T-helper 2 cell treated with Interferon-gamma antibody and Interleukin-4, amounts not matched to agents 5 μg/mL and 100 μg/mL, for 36 hours (primary cell): ENCODE measurements around the gene NETO2.

Experiments
- DNase-seq: peaks from one replicate; pipeline ENCODE4 v3.0.0; 2021; ENCODE audit warnings: low spot score
- H3K27ac Mint-ChIP-seq: one replicate; pipeline ENCODE4 v1.8.0; 2021; ENCODE audit warnings: mild to moderate bottlenecking, mixed read lengths
- H3K27me3 Mint-ChIP-seq: one replicate; pipeline ENCODE4 v1.8.0; 2021; ENCODE audit warnings: low read depth, mixed read lengths
- H3K36me3 Mint-ChIP-seq: one replicate; pipeline ENCODE4 v1.8.0; 2021; ENCODE audit warnings: low read depth, mixed read lengths
- H3K4me1 Mint-ChIP-seq: one replicate; pipeline ENCODE4 v1.8.0; 2021; ENCODE audit warnings: low read depth, mixed read lengths
- H3K4me3 Mint-ChIP-seq: one replicate; pipeline ENCODE4 v1.8.0; 2022; ENCODE audit warnings: mild to moderate bottlenecking, moderate library complexity, mixed read lengths
- H3K9me3 Mint-ChIP-seq: one replicate; pipeline ENCODE4 v1.8.0; 2021; ENCODE audit warnings: mixed read lengths

NETO2 gene

DNA sequence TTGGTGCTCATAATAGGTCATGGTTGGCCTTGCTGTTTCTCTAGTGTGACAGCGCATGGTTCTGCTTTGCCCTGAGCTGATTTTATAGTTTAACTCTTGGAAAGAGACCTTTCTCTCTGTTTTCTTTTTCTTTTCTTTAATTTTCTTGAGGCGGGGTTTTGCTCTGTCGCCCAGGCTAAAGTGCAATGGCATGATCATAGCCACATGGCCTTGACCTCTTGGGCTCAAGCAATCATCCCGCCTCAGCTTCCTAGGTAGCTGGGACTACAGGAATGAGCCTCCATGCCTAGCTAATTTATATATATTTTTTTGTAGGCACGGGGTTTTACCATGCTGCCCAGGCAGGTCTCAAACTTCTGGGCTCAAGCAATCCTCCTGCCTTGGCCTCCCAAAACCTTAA is 89.8 kb downstream of the NETO2 start:
- Mint-ChIP-seq H3K4me3 (no peak overlapping the region), H3K27me3 (no peaks in the 10 kb centered on the region), H3K9me3 (no peaks in the 10 kb centered on the region), H3K4me1 (no peaks in the 10 kb centered on the region), H3K36me3 (no peaks in the 10 kb centered on the region), H3K27ac (no peak overlapping the region)
- DNase-seq: no peak

DNA sequence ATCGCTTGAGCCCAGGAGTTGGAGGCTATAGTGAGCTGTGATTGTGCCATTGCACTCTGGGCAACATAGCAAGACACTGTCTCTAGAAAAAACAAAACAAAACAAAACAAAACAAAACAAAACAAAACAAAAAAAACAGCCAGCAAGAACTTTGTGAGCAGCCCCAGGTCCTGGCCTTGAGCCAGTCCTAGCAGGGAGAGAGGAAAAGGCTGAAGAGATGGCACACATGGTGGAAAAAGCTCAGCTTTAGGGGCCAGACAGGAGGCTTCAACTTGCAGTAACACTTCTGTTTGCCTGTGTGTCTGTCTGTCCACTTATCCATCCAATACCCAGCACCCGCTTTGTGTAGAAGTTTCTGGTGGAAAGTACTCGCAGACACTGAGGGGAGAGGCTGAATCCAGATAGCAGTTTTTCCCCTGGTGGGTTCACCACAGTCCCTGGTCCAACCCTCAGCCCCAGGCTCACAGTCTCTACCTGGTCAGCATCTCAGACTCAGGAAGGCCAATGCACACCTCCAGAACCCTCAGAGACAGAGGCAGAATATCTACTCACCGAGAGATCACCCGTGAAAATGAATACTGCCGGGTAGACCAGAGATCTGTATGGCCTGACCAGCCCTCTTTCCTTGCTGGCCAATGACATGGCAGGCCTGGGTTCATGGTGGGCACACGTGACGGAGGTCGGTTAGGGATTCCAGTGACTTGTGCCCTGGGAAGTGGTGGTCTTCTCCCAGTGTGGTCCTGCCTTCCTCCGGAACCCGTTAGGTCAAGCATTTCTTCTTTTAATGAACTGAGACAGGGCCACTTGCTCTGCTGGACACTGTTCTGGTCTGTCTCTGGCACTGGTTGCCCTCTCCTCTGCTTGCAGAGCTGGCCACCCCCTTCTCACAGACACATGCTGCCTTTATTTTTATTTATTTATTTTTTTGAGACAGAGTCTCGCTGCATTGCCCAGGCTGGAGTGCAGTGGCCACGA is 90.8 kb downstream of the NETO2 start:
- no peak overlapping the region for H3K27ac Mint-ChIP-seq
- H3K4me3 Mint-ChIP-seq: no peak overlapping the region
- no peaks in the 10 kb centered on the region for H3K27me3 Mint-ChIP-seq
- H3K36me3 Mint-ChIP-seq: no peaks in the 10 kb centered on the region
- no peaks in the 10 kb centered on the region for H3K9me3 Mint-ChIP-seq
- DNase-seq: no peak
- H3K4me1 Mint-ChIP-seq: no peaks in the 10 kb centered on the region

DNA sequence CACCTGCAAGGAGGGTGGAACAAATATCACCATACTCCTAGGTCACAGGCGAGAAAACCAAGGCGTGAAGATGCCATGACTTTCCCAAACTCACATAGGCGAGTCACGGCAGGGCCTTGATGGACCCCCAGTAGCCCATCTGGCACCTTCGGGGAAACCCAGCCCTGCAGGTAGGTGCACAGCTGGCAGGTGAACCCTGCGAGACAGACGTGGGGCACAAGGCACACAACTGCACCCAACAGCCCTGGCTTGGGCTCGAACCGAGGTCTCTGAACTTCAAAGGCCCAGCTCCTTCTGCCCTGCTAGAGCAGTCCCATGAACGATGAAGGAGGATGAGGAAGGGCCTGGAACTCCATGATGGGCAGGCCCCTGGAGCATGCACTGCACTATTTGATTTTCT is 92.7 kb downstream of the NETO2 start:
- Mint-ChIP-seq H3K27me3 (no peaks in the 10 kb centered on the region), H3K9me3 (no peaks in the 10 kb centered on the region), H3K27ac (no peak overlapping the region), H3K36me3 (no peaks in the 10 kb centered on the region), H3K4me1 (no peaks in the 10 kb centered on the region), H3K4me3 (no peak overlapping the region)
- no peak for DNase-seq

DNA sequence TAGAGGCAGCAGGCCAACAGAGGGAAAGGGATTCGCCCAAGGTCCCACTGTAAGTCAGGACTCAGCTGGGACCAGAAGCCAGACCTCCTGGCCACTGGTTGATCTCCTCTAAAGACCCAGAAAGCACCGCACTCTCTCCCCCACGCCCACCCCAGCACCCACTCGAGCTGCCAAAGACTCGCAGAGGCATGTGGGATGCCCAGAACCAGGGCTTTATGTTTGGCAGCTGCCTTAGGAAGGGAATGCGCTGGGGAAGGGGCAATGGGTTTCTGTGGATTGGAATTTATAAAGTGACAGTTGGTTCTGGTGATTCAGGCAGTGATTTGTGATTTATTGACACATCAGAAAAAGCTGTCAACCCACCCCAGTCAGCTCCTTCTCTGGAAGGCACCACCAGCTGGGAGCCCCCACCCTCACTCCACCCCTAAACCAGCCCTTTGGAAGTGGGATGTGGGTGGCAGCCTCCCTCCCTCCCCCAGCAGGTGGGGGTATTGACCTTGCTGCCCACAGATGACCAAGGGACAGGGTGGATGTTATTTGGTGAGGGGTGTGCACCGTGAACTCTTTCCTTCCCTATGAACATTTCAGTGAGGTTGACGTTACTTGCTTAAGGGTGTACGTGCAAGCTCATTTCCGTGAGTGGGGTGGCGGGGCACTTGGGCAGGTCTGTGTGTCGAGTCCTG is 93.7 kb downstream of the NETO2 start:
- H3K27ac Mint-ChIP-seq: no peak overlapping the region
- H3K9me3 Mint-ChIP-seq: no peaks in the 10 kb centered on the region
- H3K4me3 Mint-ChIP-seq: no peak overlapping the region
- no peaks in the 10 kb centered on the region for H3K36me3 Mint-ChIP-seq
- peaks cover 8% of the 10 kb centered on the region for H3K4me1 Mint-ChIP-seq
- H3K27me3 Mint-ChIP-seq: no peaks in the 10 kb centered on the region
- DNase-seq: no peak

DNA sequence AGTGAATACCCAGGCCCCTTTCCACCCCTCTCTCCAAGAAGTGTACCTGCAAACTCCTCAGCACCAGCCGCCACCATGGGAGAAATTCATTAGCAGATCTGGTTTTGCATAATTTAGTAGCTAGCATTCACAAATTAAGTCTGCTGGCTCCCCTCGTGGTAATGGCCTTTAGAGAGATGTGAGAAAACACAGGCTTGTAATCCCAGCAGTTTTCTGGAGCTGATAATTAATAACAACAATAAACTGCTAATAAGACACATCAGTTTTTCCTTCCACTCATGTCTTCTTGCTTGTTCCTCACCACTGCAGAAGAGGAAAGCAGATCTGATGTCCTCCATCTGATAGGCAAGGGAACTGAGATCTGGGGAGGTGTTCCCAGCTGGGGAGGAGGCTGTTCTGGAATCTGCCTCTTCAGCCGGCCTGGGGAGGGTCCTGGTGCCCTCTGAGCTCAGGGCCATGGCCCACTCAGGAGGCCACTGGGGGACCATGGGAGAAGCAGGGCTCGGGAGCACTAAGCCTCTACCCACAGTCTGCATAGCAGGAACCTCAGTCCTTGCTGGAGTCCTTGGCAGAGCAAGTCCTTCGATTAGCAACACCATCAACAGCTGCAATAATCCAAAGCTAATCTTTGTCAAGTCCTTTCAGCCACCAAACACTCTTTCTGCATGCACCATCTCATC is 96.1 kb downstream of the NETO2 start:
- no peaks in the 10 kb centered on the region for H3K27me3 Mint-ChIP-seq
- no peak for DNase-seq
- no peaks in the 10 kb centered on the region for H3K9me3 Mint-ChIP-seq
- no peaks in the 10 kb centered on the region for H3K36me3 Mint-ChIP-seq
- H3K4me1 Mint-ChIP-seq: peaks cover 9% of the 10 kb centered on the region
- no peak overlapping the region for H3K27ac Mint-ChIP-seq
- no peak overlapping the region for H3K4me3 Mint-ChIP-seq

DNA sequence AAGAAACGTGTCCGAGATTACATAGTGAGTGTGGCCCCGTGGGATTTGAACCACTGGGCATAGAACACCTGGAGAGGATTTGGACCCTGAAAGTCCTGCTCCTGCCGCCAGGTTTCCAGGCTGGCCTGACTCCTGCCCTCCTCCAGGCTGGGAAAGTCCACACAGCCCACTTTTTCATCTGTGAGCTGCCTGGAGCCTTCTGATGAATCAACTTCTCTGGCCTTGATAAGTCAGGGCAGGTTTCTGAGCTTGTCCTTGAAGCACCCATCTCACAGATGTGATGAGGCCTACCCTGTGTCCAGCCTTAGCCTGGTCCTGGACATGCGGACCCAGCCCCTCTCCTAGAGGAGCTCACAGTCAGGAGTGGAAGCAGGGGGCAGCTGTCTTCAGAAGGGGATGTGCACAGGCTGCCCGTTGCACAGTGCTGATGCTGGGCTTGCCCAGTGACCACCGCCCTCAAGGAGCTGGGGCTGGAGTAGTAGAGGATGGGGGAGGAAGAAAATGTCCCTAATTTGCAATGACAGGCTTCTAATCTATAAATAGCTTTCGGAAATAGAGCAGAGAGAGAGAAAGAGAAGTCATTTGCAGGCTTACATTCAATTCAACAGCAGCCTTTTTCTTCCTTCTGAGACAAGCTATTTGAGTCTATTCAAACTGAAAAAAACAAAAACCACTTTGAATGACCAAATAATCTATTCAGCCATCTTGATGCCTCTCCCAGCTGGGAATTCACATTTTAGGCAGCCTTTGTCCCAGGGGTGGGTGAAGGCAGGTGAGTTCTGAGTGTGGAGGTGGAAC is 96.8 kb downstream of the NETO2 start:
- Mint-ChIP-seq H3K4me1 (peaks cover 11% of the 10 kb centered on the region), H3K36me3 (no peaks in the 10 kb centered on the region), H3K27me3 (no peaks in the 10 kb centered on the region), H3K4me3 (no peak overlapping the region), H3K9me3 (no peaks in the 10 kb centered on the region), H3K27ac (no peak overlapping the region)
- no peak for DNase-seq

DNA sequence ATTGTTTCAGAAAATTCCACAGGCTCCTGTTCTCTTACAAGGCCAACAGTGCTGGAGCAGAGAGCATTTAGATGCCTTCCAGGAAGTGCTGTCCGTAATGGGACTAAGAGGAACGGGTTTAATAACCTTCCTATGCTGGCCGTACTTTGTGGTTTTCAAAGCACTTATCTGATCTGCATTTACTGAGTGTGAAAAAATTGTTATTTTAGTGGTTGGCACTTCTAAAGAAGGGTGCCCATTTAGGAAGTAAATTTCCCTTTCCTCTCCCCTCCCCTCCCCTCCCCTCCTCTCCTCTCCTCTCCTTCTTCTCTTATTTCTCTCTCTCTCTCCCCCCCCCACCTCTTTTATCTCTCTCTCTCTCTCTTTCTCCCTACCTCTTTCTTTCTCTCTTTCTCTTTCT is 98.3 kb downstream of the NETO2 start:
- no peak for DNase-seq
- Mint-ChIP-seq H3K27ac (no peak overlapping the region), H3K4me1 (peaks cover 11% of the 10 kb centered on the region), H3K4me3 (no peak overlapping the region), H3K27me3 (peaks cover 2% of the 10 kb centered on the region), H3K9me3 (no peaks in the 10 kb centered on the region), H3K36me3 (no peaks in the 10 kb centered on the region)

DNA sequence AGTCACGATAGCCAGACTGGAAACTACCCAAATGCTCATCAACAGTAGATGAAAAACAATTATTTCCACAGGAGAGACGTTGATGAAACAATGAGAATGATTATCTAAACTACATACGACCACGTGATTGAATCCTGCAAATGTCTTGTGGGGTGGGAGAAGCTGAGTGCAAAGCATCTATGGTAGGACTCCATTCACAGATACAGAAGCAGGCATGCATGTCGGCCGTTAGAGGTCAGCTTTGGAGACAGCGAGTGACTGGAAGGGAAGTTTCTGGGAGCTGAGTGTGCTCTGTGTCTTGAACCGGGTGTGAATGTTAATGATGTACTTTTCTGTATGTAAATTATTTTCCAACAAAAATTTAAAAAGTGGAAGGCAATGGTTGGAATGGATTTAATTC is 98.7 kb downstream of the NETO2 start:
- no peak overlapping the region for H3K27ac Mint-ChIP-seq
- H3K4me1 Mint-ChIP-seq: peaks cover 11% of the 10 kb centered on the region
- no peak for DNase-seq
- peaks cover 5% of the 10 kb centered on the region for H3K27me3 Mint-ChIP-seq
- no peak overlapping the region for H3K4me3 Mint-ChIP-seq
- H3K36me3 Mint-ChIP-seq: no peaks in the 10 kb centered on the region
- no peaks in the 10 kb centered on the region for H3K9me3 Mint-ChIP-seq

DNA sequence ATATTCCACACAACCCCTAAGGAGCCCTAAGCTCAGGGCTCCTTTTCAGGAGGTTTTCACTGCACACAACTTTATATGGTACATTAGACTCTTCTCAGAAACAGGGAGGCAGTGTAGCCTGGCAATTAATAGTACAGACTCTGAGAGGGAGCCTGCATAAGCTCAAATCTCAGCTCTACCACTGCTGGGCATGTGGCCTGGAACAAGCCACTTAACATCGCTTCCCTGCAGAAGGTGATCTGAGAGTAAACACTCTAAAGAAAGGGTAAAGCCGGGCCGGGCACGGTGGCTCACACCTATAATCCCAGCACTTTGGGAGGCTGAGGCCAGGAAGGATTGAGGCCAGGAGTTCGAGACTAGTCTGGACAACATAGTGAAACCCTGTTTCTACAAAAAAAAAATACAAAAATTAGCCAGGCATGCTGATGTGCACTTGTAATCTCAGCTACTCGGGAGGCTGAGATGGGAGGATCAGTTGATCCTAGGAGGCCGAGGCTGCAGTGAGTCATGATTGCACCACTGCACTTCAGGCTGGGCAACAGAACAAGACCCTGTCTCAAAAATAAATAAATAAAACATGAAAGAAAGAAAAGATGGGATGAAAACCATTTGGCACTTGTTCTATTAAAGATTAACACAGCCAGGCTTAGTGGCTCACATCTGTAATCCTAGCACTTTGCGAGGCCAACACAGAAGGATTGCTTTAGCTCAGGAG is 99.6 kb downstream of the NETO2 start:
- Mint-ChIP-seq H3K9me3 (no peaks in the 10 kb centered on the region), H3K27me3 (peaks cover 11% of the 10 kb centered on the region), H3K36me3 (no peaks in the 10 kb centered on the region), H3K4me1 (peaks cover 11% of the 10 kb centered on the region), H3K4me3 (no peak overlapping the region), H3K27ac (no peak overlapping the region)
- DNase-seq: no peak

DNA sequence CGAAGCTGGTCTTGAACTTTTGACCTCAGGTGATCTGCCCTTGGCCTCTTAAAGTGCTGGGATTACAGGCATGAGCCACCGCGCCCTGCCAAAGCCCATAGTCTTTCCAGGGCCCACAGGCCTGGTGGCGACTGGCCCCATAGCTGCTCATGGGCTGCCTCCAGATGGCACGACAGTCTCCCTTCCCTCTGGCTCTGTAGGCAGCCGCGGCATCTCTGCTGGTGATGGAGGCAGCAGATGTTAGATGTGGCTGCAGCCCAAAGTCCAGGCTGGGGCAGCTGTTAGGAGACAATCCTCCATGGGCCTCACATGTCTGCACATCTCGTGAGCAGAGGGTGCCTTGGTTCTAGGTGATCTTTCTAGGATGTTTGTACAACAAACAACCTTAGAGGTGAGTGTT is 100.5 kb downstream of the NETO2 start:
- Mint-ChIP-seq H3K4me1 (peaks cover 12% of the 10 kb centered on the region), H3K36me3 (no peaks in the 10 kb centered on the region), H3K27me3 (peaks cover 13% of the 10 kb centered on the region), H3K9me3 (no peaks in the 10 kb centered on the region), H3K27ac (no peak overlapping the region), H3K4me3 (no peak overlapping the region)
- DNase-seq: no peak

DNA sequence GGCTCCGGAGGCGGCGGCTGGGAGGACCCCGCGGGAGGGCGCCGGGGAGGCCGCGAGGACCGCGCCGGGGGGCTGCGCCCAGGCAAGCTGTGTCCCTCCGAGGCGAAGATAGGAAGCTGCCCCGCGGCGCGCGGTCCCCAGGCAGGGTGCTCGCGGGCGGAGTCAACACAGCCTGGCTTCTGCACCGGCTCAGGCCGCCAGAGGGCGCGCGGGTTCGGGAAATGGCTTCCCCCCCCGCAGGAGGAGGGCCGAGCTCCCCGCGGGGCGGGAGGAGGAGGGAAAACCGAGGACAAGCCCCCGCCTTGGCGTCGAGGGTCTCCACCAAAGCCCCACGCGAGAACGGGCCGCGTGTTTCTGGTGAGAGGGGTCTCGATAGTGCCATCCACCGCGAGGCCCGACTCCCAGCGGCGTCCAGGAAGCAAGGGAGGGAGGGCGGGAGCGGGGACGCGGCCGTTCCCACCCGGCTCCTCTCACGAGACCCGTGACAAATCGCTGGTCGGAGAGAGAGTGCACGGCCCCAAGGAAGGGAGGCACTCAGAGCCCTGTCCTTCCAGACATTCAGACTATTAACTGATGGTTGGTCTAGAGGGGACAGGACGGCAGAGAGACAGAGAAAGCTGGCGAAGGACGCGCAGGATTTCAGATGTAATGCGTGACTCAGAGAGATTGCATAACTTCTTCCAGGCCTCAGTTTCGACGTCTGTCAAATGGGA is 105.8 kb downstream of the NETO2 start:
- peaks cover 5% of the 10 kb centered on the region for H3K4me1 Mint-ChIP-seq
- peaks cover 24% of the 10 kb centered on the region for H3K27me3 Mint-ChIP-seq
- no peaks in the 10 kb centered on the region for H3K36me3 Mint-ChIP-seq
- peak; percentile 79 for DNase-seq
- H3K4me3 Mint-ChIP-seq: peak overlapping the region; percentile 75
- no peaks in the 10 kb centered on the region for H3K9me3 Mint-ChIP-seq
- no peak overlapping the region for H3K27ac Mint-ChIP-seq

DNA sequence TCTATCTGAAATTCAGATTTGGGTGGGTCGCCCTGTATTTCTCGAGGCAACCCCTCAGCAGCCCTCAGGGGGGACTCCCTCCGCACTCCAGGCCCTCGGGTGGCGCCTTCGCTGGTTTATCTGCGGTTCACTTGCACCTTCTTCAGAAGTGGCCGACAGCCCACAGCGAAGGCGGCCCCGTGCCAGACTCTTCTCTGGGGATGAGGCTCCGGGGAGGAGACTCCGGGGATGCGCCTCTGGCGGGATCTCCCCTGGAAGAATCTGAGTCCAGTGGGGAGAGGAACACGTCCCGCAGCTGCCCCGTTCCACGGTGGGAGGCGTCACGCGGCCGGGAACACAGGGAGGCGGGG is 106.4 kb downstream of the NETO2 start:
- peaks cover 3% of the 10 kb centered on the region for H3K4me1 Mint-ChIP-seq
- DNase-seq: no peak
- H3K9me3 Mint-ChIP-seq: no peaks in the 10 kb centered on the region
- peaks cover 24% of the 10 kb centered on the region for H3K27me3 Mint-ChIP-seq
- no peak overlapping the region for H3K27ac Mint-ChIP-seq
- no peaks in the 10 kb centered on the region for H3K36me3 Mint-ChIP-seq
- peak overlapping the region; percentile 75 for H3K4me3 Mint-ChIP-seq

DNA sequence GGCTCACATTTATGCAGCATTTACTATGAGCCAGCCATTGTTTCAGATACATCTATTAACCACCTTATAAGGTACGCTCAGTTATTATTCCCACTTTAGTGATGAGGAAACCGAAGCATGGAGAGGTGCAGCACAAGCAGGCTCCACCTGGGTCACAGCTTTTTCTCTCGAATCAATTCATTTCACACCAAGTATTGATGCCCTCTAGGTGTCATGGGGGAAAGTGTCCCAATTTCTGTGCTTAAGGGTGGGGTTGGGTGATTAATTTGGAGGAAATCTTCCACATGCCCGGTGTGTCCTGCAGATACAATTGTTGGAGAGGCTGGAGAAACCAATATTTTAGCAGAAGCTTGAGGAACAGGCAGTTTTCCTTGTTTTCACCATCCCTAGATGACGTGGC is 107.5 kb downstream of the NETO2 start:
- H3K4me3 Mint-ChIP-seq: no peak overlapping the region
- no peak for DNase-seq
- H3K4me1 Mint-ChIP-seq: peaks cover 3% of the 10 kb centered on the region
- peaks cover 24% of the 10 kb centered on the region for H3K27me3 Mint-ChIP-seq
- no peaks in the 10 kb centered on the region for H3K36me3 Mint-ChIP-seq
- no peaks in the 10 kb centered on the region for H3K9me3 Mint-ChIP-seq
- no peak overlapping the region for H3K27ac Mint-ChIP-seq
